NOMO-1 treated with dmso at 0.1 percent for 144 hours (cell line): ENCODE data around the gene MKX.

Experiments used
- DNase-seq: peaks from one replicate; lab custom pipeline; 2025; ENCODE audit not compliant: unreplicated experiment; lab: John Stamatoyannopoulos, UW

The MKX gene

GRCh38 chr10:27655296-27655695 is 90.3 kb downstream of the MKX start:
- DNase-seq = no peak

- DNase-seq = no peak
Measured at GRCh38 chr10:27654284-27654683, 91.3 kb downstream of the MKX start.

- DNase-seq = no peak
Measured at GRCh38 chr10:27646604-27647175, 98.9 kb downstream of the MKX start.

DNA sequence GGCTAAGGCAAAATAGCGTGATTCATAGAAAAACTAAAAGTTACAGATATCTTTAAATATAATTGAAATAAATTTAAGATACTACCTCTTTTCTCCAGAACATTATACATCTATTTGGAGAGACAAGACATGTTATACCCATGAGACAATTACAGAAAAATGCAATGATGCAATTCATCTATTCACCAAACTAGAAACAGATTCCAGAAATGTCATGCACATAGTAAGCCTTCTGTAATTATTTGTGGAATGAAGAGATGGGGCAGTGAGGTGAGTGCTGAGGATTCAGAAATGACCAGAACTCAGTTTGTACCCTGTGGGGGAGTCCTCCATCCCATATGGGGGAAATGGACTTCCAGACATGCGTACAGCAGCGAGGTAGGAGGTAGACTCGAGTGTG is 99.4 kb downstream of the MKX start:
- DNase-seq = no peak

DNA sequence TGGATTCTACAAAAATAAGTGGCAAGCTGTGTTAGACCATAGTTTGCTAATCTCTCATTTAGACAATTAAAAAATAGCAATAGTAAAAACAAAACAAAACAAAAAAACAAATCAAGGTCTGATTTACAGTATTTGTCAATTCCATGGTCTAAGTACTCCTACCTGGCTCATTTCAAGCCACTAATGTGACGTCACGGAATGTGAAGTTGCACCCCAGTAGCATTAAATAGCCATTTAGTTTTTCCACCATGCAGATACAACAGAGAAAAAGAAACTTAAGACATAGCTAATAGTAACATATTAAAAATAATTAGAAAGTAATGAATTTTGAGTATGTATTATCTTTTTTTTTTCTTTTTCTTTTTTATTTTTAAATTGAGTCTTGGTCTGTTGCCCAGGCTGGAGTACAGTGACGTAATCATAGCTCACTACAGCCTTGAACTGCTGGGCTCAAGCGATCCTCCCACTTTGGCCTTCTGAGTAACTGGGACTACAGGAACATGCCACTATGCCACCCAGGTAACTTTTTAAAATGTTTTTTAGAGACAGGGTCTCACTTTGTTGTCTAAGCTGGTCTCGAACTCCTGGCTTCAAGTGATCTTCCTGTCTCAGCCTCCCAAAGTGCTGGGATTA is 101.2 kb downstream of the MKX start:
- no peak for DNase-seq

GRCh38 chr10:27643301-27643700 is 102.3 kb downstream of the MKX start:
- no peak for DNase-seq

DNA sequence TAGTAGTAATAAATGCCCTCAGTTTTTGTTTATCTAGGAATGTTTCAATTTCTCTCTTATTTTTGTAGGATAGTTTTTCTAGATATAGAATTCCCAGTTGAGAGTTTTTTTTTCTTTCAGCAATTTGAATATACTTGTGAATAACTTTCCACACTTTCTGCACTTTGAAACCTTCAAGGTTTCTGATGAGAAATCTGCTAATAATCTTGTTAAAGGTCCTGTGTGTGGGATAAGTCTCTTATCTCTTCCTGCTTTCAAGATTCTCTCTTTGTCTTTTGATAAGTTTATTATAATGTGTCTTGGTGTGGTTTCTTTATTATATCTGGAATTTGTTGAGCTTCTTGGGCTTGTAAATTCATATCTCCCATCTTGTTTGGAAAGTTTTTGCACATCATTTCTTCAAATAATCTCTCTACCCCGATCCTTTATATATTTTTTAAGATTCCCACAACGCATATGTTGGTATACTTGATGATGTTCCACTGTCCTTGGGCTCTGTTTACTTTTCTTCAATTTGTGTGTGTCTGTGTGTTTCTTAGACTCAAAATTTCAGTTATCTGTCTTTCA is 103.5 kb downstream of the MKX start:
- DNase-seq = no peak

DNA sequence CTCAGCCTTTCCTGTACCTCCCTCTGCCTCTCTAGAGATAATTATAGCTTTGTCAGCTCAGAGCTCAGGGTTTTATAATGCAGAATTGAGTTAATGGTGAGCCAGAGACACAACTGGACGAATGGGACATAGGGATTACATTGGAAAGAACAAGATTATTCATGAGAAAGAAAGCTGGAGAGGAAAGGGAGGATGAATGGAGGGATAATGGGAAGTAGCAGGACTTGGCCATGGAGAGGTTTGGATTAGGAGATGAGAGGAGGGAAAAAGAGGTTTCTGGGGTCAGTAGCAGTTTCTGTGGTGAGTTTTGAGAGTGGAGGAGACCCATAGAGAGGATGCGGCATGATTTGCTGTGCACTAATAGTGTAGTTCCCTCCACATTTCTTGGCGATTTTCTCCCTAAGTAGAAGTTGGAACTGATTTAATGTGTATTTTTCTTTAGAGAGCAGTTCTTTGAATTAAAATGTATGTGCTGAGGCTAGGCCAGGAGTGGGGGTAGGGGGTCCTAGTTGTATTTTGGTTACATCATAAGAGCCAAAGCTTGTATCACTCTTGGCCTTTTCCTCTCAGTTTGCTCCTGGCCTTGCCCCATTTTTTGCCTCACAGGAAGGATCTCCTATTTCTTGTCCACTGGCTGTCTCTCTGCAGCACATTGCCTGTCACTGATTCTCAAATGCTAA is 107.4 kb downstream of the MKX start:
- DNase-seq = no peak

DNA sequence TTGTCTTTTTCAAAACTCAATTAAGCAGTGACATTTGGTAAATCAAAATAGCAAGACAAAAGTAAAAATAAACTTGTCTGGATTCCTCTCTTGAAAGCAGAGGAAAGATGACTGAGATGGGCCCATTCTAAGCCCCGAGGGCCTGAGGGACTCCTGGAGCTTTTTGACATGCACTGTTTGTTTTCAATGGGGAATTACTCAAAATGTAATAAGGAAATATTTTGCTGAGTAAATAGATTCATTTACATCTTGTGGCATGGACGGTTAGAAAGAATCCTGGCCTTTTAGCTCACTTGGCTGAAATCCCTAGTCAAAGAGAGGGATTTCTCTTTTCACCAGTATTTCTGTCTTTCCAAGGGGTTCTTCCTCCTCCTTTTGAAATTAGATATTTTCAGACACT is 108.0 kb downstream of the MKX start:
- no peak for DNase-seq

- no peak for DNase-seq
Measured at GRCh38 chr10:27636816-27637215, 108.8 kb downstream of the MKX start.

DNA sequence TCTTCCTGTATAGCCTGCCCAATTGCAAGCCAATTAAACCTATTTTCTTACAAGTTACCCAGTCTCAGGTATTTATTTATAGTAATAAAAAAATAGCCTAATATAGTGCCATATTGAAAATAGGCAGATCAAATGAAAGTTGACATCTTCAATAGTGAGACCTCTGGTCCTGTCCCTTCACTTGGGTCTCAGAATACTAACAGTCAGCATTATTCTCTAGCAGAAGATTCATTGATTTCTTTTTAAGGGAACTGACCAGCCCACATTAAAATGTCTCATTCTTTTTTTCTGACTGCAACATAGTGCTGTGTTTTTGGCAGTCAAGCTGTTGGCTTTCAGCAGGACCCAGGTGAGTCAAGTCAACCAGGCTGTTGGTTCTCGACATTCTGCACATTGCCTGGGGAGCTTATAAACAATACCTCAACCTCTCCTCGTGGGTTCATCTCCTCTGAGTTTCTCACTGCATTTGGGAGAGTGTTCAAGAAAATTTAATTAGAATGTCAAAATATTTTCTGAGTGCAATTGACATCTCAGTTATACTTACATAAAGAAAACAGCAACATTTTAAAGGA is 109.8 kb downstream of the MKX start:
- no peak for DNase-seq

GRCh38 chr10:27635290-27635689 is 110.3 kb downstream of the MKX start:
- no peak for DNase-seq

- DNase-seq = no peak
Measured at GRCh38 chr10:27628621-27629020, 117.0 kb downstream of the MKX start.

DNA sequence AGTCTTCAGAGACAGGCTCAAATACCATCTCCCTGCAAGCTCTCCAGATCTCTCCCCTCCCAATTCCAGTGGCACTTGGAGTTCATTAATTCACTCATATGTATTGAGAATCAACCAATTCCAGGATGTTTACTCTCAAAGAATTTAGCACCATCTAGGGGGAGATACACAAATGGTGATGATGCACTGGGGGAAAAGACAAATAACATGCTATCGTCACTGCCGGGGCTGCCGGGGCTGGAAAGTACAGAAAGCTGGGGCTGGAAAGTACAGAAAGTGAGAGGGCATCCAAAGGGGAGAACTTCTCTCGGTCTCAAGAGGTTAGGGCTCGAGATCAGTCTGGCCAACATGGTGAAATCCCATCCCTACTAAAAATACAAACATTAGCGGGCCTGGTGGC is 118.7 kb downstream of the MKX start:
- no peak for DNase-seq

- no peak for DNase-seq
Measured at GRCh38 chr10:27625452-27626211, 120.0 kb downstream of the MKX start.

GRCh38 chr10:27624941-27625340 is 120.7 kb downstream of the MKX start:
- no peak for DNase-seq
